HepG2 (cell line): Measurements from ENCODE around the gene TJP1. TPM values are rescaled to one million over a fixed set of nuclear protein-coding genes. Genes with fewer than 3 reads are reported as not detected.

Experiments
- FIP1L1 ChIP-seq: fragments of 200-400 bp; formaldehyde crosslinking; IDR thresholded peaks from 2 replicates; pipeline ENCODE4 v1.6.1; 2018; ENCODE audit warnings: low read depth, mild to moderate bottlenecking, low read length, moderate library complexity, borderline replicate concordance; ENCODE audit not compliant: insufficient read depth
- HOXA9 ChIP-seq: sonication (generic); formaldehyde crosslinking; IDR thresholded peaks from 2 replicates; pipeline ENCODE4 v1.8.1; 2022; ENCODE audit warnings: missing genetic modification reagents, mild to moderate bottlenecking, moderate library complexity, borderline replicate concordance
- IKZF4 ChIP-seq: sonication (generic); formaldehyde crosslinking; IDR thresholded peaks from 2 replicates; pipeline ENCODE4 v1.5.1; 2020; ENCODE audit warnings: borderline replicate concordance, mild to moderate bottlenecking, low read depth, missing genetic modification reagents; ENCODE audit errors: not compliant biosample characterization
- KMT2A ChIP-seq: sonication (generic); formaldehyde crosslinking; IDR thresholded peaks from 2 replicates; pipeline ENCODE4 v1.4.0; 2020; ENCODE audit warnings: missing genetic modification reagents
- SMARCC2 ChIP-seq: fragments of 450-650 bp; IDR thresholded peaks from 2 replicates; pipeline ENCODE4 v1.6.1; 2017; ENCODE audit warnings: antibody characterized with exemption, mild to moderate bottlenecking
- SNAPC2 ChIP-seq: sonication (generic); formaldehyde crosslinking; IDR thresholded peaks from 2 replicates; pipeline ENCODE4 v1.8.1; 2022; ENCODE audit warnings: mild to moderate bottlenecking, missing genetic modification reagents
- ZNF207 ChIP-seq: fragments of 450-650 bp; IDR thresholded peaks from 2 replicates; pipeline ENCODE4 v1.6.1; 2016; ENCODE audit warnings: antibody characterized with exemption, borderline replicate concordance
- ZNF224 ChIP-seq: sonication (generic); formaldehyde crosslinking; IDR thresholded peaks from 2 replicates; pipeline ENCODE4 v1.5.0; 2020; ENCODE audit warnings: mild to moderate bottlenecking, missing genetic modification reagents
- ZNF235 ChIP-seq: sonication (generic); formaldehyde crosslinking; IDR thresholded peaks from 2 replicates; pipeline ENCODE4 v1.8.1; 2023; ENCODE audit warnings: mild to moderate bottlenecking, missing genetic modification reagents, borderline replicate concordance
- ZNF510 ChIP-seq: sonication (generic); formaldehyde crosslinking; IDR thresholded peaks from 2 replicates; pipeline ENCODE4 v1.4.0; 2020; ENCODE audit warnings: low read depth, mild to moderate bottlenecking, missing genetic modification reagents
- ZNF672 ChIP-seq: sonication (generic); formaldehyde crosslinking; IDR thresholded peaks from 2 replicates; pipeline ENCODE4 v1.8.1; 2022; ENCODE audit warnings: missing genetic modification reagents
- polyA plus RNA-seq, 8 experiments: library from polyadenylated mRNA; depleted of rRNA in 3 of 8; stranded (reverse) in 7 of 8; unstranded in 1 of 8; fragments of >200 nt; fragmentation: Illumina TruSeq in 4 of 8; extraction: Trizol in 4 of 8; gene quantifications; 2 replicates each; pipeline versions ENCODE4 v1.2.1 to v1.2.3, GENCODE V29; 2011 to 2016; ENCODE audit warnings: low read depth in 4 of 8, missing spikeins in 1 of 8, mixed read lengths in 1 of 8; ENCODE audit not compliant: insufficient read depth in 1 of 8
- total RNA-seq, 5 experiments: library from RNA; depleted of rRNA; stranded (reverse); fragments of >200 nt; fragmentation: Illumina TruSeq; extraction: Trizol; gene quantifications; 2 replicates each; pipeline ENCODE4 v1.2.3, GENCODE V29; 2016; ENCODE audit warnings: low read depth in 1 of 5
- TF ChIP-seq, protein P1 (sequence below): sonication (generic); formaldehyde crosslinking; IDR thresholded peaks from 2 replicates; pipeline ENCODE4 v1.5.1; 2020; ENCODE audit warnings: mild to moderate bottlenecking, missing genetic modification reagents, borderline replicate concordance
- TF ChIP-seq, protein P2 (sequence below): sonication (generic); formaldehyde crosslinking; IDR thresholded peaks from 2 replicates; pipeline ENCODE4 v1.4.0; 2020; ENCODE audit warnings: mild to moderate bottlenecking, missing genetic modification reagents
- TF ChIP-seq, protein P3 (sequence below): sonication (generic); formaldehyde crosslinking; IDR thresholded peaks from 2 replicates; pipeline ENCODE4 v1.4.0; 2020; ENCODE audit warnings: mild to moderate bottlenecking, missing genetic modification reagents
- TF ChIP-seq, protein P4 (sequence below): sonication (generic); formaldehyde crosslinking; IDR thresholded peaks from 2 replicates; pipeline ENCODE4 v1.8.1; 2023; ENCODE audit warnings: missing genetic modification reagents, mild to moderate bottlenecking, borderline replicate concordance
- TF ChIP-seq, protein P5 (sequence below): sonication (generic); formaldehyde crosslinking; IDR thresholded peaks from 2 replicates; pipeline ENCODE4 v1.4.0; 2020; ENCODE audit warnings: missing genetic modification reagents
- TF ChIP-seq, protein P6 (sequence below): IDR thresholded peaks from 2 replicates; pipeline ENCODE4 v1.4.0; 2020; ENCODE audit warnings: mild to moderate bottlenecking, missing genetic modification reagents
- TF ChIP-seq, protein P7 (sequence below): sonication (generic); formaldehyde crosslinking; IDR thresholded peaks from 2 replicates; pipeline ENCODE4 v1.4.0; 2020; ENCODE audit warnings: mild to moderate bottlenecking, missing genetic modification reagents

TJP1 gene
- total and polyA plus RNA-seq, 2 of the 13 experiments (the other 11 are each of a cell fraction or from before 2014, with no cell fraction given) = 25.9 to 27.1 TPM

DNA sequence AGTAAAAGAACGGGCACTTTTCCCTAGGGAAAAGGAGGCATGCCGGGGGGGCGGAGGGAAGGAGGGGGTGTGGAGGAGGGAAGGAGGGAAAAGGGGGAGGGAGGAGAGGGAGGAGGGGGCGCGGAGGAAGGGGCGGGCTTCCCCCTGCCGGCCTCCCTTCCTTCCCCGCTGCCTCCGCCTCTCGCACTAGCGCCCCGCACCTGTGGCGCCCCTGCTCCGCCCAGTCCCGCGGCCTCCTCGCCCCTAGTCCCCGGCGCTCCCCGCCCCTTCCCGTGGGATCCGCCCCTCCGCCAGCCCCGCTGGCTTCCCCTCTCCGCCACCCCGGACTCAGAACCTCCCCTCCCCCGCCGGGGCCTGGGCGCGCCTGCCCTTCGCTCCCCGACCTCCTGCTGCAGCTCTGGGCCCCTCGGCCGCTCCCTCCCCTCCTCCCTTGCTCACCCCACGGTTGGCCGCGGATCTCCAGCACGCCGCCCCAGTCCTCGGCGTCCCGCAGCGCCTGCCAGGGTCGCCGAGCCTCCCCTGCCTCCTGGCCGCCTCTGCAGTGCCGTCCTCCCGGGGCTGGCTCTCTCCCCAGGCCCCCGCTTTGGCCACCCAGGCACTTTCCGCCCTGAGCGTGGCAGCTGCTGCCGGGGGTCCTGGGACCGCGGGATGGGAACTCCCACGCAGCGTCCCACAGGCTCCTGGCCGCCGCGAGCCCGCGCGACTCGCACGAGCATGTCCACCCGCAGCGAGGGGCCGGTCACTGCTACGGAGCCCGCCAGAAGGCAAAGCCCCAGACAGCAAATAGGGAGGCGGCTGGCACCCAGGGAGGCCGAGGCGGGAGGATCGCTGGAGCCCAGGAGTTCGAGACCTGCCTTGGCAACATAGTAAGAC lies 147.4 kb downstream of the TJP1 start (continued):
- TF ChIP-seq, protein P1, sequence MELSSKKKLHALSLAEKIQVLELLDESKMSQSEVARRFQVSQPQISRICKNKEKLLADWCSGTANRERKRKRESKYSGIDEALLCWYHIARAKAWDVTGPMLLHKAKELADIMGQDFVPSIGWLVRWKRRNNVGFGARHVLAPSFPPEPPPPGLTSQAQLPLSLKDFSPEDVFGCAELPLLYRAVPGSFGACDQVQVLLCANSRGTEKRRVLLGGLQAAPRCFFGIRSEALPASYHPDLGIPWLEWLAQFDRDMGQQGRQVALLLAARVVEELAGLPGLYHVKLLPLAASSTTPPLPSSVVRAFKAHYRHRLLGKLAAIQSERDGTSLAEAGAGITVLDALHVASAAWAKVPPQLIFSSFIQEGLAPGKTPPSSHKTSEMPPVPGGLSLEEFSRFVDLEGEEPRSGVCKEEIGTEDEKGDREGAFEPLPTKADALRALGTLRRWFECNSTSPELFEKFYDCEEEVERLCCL (CRISPR knock-in tag) = no peak
- TF ChIP-seq KMT2A (CRISPR knock-in tag) (no peak), ZNF510 (CRISPR knock-in tag) (no peak), FIP1L1 (no peak), ZNF224 (no peak), ZNF235 (CRISPR knock-in tag) (0 out of 2 replicates have a peak, but pooled peaks have one; percentile 26), SMARCC2 (no peak), IKZF4 (peak; percentile 52), ZNF672 (no peak), HOXA9 (CRISPR knock-in tag) (no peak), ZNF207 (no peak), SNAPC2 (CRISPR knock-in tag) (no peak)
- TF ChIP-seq, protein P2, sequence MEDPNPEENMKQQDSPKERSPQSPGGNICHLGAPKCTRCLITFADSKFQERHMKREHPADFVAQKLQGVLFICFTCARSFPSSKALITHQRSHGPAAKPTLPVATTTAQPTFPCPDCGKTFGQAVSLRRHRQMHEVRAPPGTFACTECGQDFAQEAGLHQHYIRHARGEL (CRISPR knock-in tag) = no peak
- TF ChIP-seq, protein P3, sequence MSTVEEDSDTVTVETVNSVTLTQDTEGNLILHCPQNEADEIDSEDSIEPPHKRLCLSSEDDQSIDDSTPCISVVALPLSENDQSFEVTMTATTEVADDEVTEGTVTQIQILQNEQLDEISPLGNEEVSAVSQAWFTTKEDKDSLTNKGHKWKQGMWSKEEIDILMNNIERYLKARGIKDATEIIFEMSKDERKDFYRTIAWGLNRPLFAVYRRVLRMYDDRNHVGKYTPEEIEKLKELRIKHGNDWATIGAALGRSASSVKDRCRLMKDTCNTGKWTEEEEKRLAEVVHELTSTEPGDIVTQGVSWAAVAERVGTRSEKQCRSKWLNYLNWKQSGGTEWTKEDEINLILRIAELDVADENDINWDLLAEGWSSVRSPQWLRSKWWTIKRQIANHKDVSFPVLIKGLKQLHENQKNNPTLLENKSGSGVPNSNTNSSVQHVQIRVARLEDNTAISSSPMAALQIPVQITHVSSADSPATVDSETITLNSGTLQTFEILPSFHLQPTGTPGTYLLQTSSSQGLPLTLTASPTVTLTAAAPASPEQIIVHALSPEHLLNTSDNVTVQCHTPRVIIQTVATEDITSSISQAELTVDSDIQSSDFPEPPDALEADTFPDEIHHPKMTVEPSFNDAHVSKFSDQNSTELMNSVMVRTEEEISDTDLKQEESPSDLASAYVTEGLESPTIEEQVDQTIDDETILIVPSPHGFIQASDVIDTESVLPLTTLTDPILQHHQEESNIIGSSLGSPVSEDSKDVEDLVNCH (CRISPR knock-in tag) = no peak
- TF ChIP-seq, protein P4, sequence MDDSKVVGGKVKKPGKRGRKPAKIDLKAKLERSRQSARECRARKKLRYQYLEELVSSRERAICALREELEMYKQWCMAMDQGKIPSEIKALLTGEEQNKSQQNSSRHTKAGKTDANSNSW (CRISPR knock-in tag) = no peak
- TF ChIP-seq, protein P5, sequence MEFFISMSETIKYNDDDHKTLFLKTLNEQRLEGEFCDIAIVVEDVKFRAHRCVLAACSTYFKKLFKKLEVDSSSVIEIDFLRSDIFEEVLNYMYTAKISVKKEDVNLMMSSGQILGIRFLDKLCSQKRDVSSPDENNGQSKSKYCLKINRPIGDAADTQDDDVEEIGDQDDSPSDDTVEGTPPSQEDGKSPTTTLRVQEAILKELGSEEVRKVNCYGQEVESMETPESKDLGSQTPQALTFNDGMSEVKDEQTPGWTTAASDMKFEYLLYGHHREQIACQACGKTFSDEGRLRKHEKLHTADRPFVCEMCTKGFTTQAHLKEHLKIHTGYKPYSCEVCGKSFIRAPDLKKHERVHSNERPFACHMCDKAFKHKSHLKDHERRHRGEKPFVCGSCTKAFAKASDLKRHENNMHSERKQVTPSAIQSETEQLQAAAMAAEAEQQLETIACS (CRISPR knock-in tag) = no peak
- TF ChIP-seq, protein P6, sequence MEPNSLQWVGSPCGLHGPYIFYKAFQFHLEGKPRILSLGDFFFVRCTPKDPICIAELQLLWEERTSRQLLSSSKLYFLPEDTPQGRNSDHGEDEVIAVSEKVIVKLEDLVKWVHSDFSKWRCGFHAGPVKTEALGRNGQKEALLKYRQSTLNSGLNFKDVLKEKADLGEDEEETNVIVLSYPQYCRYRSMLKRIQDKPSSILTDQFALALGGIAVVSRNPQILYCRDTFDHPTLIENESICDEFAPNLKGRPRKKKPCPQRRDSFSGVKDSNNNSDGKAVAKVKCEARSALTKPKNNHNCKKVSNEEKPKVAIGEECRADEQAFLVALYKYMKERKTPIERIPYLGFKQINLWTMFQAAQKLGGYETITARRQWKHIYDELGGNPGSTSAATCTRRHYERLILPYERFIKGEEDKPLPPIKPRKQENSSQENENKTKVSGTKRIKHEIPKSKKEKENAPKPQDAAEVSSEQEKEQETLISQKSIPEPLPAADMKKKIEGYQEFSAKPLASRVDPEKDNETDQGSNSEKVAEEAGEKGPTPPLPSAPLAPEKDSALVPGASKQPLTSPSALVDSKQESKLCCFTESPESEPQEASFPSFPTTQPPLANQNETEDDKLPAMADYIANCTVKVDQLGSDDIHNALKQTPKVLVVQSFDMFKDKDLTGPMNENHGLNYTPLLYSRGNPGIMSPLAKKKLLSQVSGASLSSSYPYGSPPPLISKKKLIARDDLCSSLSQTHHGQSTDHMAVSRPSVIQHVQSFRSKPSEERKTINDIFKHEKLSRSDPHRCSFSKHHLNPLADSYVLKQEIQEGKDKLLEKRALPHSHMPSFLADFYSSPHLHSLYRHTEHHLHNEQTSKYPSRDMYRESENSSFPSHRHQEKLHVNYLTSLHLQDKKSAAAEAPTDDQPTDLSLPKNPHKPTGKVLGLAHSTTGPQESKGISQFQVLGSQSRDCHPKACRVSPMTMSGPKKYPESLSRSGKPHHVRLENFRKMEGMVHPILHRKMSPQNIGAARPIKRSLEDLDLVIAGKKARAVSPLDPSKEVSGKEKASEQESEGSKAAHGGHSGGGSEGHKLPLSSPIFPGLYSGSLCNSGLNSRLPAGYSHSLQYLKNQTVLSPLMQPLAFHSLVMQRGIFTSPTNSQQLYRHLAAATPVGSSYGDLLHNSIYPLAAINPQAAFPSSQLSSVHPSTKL (CRISPR knock-in tag) = no peak
- TF ChIP-seq, protein P7, sequence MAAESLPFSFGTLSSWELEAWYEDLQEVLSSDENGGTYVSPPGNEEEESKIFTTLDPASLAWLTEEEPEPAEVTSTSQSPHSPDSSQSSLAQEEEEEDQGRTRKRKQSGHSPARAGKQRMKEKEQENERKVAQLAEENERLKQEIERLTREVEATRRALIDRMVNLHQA (CRISPR knock-in tag) = no peak
